SK-N-SH treated with all-trans-retinoic acid at 6 μM for 48 hours (cell line): Measurements from ENCODE around the gene RUNX3.

Experiments used
- ARNTL ChIP-seq: fragments of 450-650 bp; formaldehyde crosslinking; IDR thresholded peaks from 2 replicates; pipeline ENCODE4 v1.5.0; 2020; ENCODE audit warnings: low read depth, mild to moderate bottlenecking, moderate library complexity, borderline replicate concordance
- BACH2 ChIP-seq: fragments of 250-450 bp; sonication (Bioruptor Pico); IDR thresholded peaks from 2 replicates; pipeline ENCODE4 v1.9.0; 2021; ENCODE audit warnings: mild to moderate bottlenecking, borderline replicate concordance
- CREB5 ChIP-seq: fragments of 250-450 bp; sonication (Bioruptor Pico); IDR thresholded peaks from 2 replicates; pipeline ENCODE4 v1.5.1; 2020; ENCODE audit warnings: low read depth, mild to moderate bottlenecking, moderate library complexity
- CSDC2 ChIP-seq: fragments of 250-450 bp; sonication (Bioruptor Pico); IDR thresholded peaks from 2 replicates; pipeline ENCODE4 v1.5.0; 2020; ENCODE audit warnings: mild to moderate bottlenecking, moderate library complexity
- GLIS3 ChIP-seq: fragments of 250-450 bp; sonication (Bioruptor Pico); IDR thresholded peaks from 2 replicates; pipeline ENCODE4 v1.5.0; 2020; ENCODE audit warnings: mild to moderate bottlenecking, moderate library complexity
- ISL1 ChIP-seq: fragments of 250-450 bp; sonication (Bioruptor Pico); IDR thresholded peaks from 2 replicates; pipeline ENCODE4 v2.1.2; 2022; ENCODE audit warnings: mild to moderate bottlenecking, moderate library complexity
- PATZ1 ChIP-seq: fragments of 250-450 bp; sonication (Bioruptor Pico); IDR thresholded peaks from 2 replicates; pipeline ENCODE4 v1.8.0; 2020; ENCODE audit warnings: mild to moderate bottlenecking, moderate library complexity, borderline replicate concordance
- POU6F1 ChIP-seq: fragments of 250-450 bp; sonication (Bioruptor Pico); IDR thresholded peaks from 2 replicates; pipeline ENCODE4 v1.8.0; 2021; ENCODE audit warnings: low read depth, mild to moderate bottlenecking, moderate library complexity, borderline replicate concordance
- RARB ChIP-seq: fragments of 250-450 bp; sonication (Bioruptor Pico); IDR thresholded peaks from 2 replicates; pipeline ENCODE4 v1.8.0; 2021; ENCODE audit warnings: mild to moderate bottlenecking, moderate library complexity
- TCF4 ChIP-seq: fragments of 250-450 bp; sonication (Bioruptor Pico); IDR thresholded peaks from 2 replicates; pipeline ENCODE4 v1.8.0; 2021; ENCODE audit warnings: mild to moderate bottlenecking, moderate library complexity, borderline replicate concordance
- TSHZ2 ChIP-seq: fragments of 250-450 bp; sonication (Bioruptor Pico); IDR thresholded peaks from 2 replicates; pipeline ENCODE4 v1.5.0; 2020; ENCODE audit warnings: mild to moderate bottlenecking, moderate library complexity
- ZFP30 ChIP-seq: fragments of 450-650 bp; formaldehyde crosslinking; IDR thresholded peaks from 2 replicates; pipeline ENCODE4 v1.5.0; 2022; ENCODE audit warnings: mild to moderate bottlenecking, moderate library complexity
- ZNF8 ChIP-seq: fragments of 450-650 bp; formaldehyde crosslinking; IDR thresholded peaks from 2 replicates; pipeline ENCODE4 v1.5.0; 2020; ENCODE audit warnings: mild to moderate bottlenecking, moderate library complexity

GRCh38 chr1:24859063-24860010, 70.7 kb downstream of the RUNX3 start:
- TF ChIP-seq ZNF8 (CRISPR knock-in tag), result no peak
- TF ChIP-seq TSHZ2 (CRISPR knock-in tag), result no peak
- TF ChIP-seq RARB, result no peak
- TF ChIP-seq ISL1, result no peak
- TF ChIP-seq CREB5 (CRISPR knock-in tag), result no peak
- no peak for TF ChIP-seq ZFP30 (CRISPR knock-in tag)
- no peak for TF ChIP-seq BACH2 (CRISPR knock-in tag)
- no peak for TF ChIP-seq CSDC2 (CRISPR knock-in tag)
- no peak for TF ChIP-seq ARNTL (CRISPR knock-in tag)
- no peak for TF ChIP-seq PATZ1 (CRISPR knock-in tag)
- TF ChIP-seq GLIS3, result no peak
- no peak for TF ChIP-seq POU6F1 (CRISPR knock-in tag)
- TF ChIP-seq TCF4 (CRISPR knock-in tag), result no peak
